Parathyroid adenoma (tissue), 2 donors: Measurements from ENCODE around the gene DGKG.

ENCODE experiments used
- H2AFZ ChIP-seq: fragments of 300-600 bp; sonication (generic); one replicate; pipeline ENCODE4 v1.7.0; 2017; ENCODE audit warnings: antibody characterized with exemption, mild to moderate bottlenecking
- H3K27ac ChIP-seq: fragments of 300-600 bp; sonication (generic); one replicate; pipeline ENCODE4 v1.7.0; 2017
- H3K27me3 ChIP-seq: fragments of 300-600 bp; sonication (generic); one replicate; pipeline ENCODE4 v1.7.0; 2017; ENCODE audit warnings: low read length; ENCODE audit not compliant: control insufficient read depth, insufficient read depth
- H3K36me3 ChIP-seq: fragments of 300-600 bp; sonication (generic); one replicate; pipeline ENCODE4 v1.7.0; 2017; ENCODE audit warnings: low read length; ENCODE audit not compliant: control insufficient read depth, insufficient read depth
- H3K4me1 ChIP-seq: fragments of 300-600 bp; sonication (generic); one replicate; pipeline ENCODE4 v1.7.0; 2017; ENCODE audit warnings: control low read depth
- H3K4me2 ChIP-seq: fragments of 300-600 bp; sonication (generic); one replicate; pipeline ENCODE4 v1.7.0; 2017; ENCODE audit warnings: low read length
- H3K4me3 ChIP-seq: fragments of 300-600 bp; sonication (generic); one replicate; pipeline ENCODE4 v1.7.0; 2017; ENCODE audit warnings: low read depth, low read length
- H3K79me2 ChIP-seq: fragments of 300-600 bp; sonication (generic); one replicate; pipeline ENCODE4 v1.7.0; 2017; ENCODE audit warnings: control low read depth
- H3K9ac ChIP-seq: fragments of 300-600 bp; sonication (generic); one replicate; pipeline ENCODE4 v1.7.0; 2017; ENCODE audit warnings: mild to moderate bottlenecking
- H3K9me3 ChIP-seq: fragments of 300-600 bp; sonication (generic); one replicate; pipeline ENCODE4 v1.7.0; 2017; ENCODE audit warnings: low read length; ENCODE audit not compliant: control insufficient read depth
- CTCF ChIP-seq: fragments of 300-600 bp; sonication (generic); IDR thresholded peaks from one replicate; pipeline ENCODE4 v1.7.0; 2017; ENCODE audit warnings: antibody characterized with exemption, mild to moderate bottlenecking
- donor health status: primary hyperparathyroidism.

DGKG gene

GRCh38 chr3:186119499-186119898 is 242.5 kb downstream of the DGKG start:
- Histone ChIP-seq H3K4me1 (no peaks in the 10 kb centered on the region), H3K36me3 (no peaks in the 10 kb centered on the region), H3K27ac (no peak overlapping the region), H3K9ac (no peak overlapping the region), H3K4me2 (no peak overlapping the region), H3K79me2 (no peaks in the 10 kb centered on the region), H3K27me3 (no peaks in the 10 kb centered on the region), H3K9me3 (no peaks in the 10 kb centered on the region), H2AFZ (no peak overlapping the region), H3K4me3 (no peak overlapping the region)
- TF ChIP-seq CTCF, result no peak

GRCh38 chr3:186118692-186119091 is 243.3 kb downstream of the DGKG start:
- Histone ChIP-seq H3K9me3 (no peaks in the 10 kb centered on the region), H3K4me1 (no peaks in the 10 kb centered on the region), H2AFZ (no peak overlapping the region), H3K79me2 (no peaks in the 10 kb centered on the region), H3K4me3 (no peak overlapping the region), H3K4me2 (no peak overlapping the region), H3K36me3 (no peaks in the 10 kb centered on the region), H3K27me3 (no peaks in the 10 kb centered on the region), H3K27ac (no peak overlapping the region), H3K9ac (no peak overlapping the region)
- TF ChIP-seq CTCF, result no peak

GRCh38 chr3:186117521-186118134 is 244.4 kb downstream of the DGKG start:
- Histone ChIP-seq H3K79me2 (no peaks in the 10 kb centered on the region), H3K27me3 (no peaks in the 10 kb centered on the region), H3K4me2 (no peak overlapping the region), H3K4me1 (no peaks in the 10 kb centered on the region), H3K4me3 (no peak overlapping the region), H3K9ac (no peak overlapping the region), H3K27ac (no peak overlapping the region), H3K9me3 (no peaks in the 10 kb centered on the region), H2AFZ (no peak overlapping the region), H3K36me3 (no peaks in the 10 kb centered on the region)
- no peak for TF ChIP-seq CTCF

GRCh38 chr3:186115239-186115996 is 246.6 kb downstream of the DGKG start:
- no peaks in the 10 kb centered on the region for H3K79me2 ChIP-seq
- no peak overlapping the region for H3K27ac ChIP-seq
- TF ChIP-seq CTCF, result no peak
- H3K9me3 ChIP-seq, result no peaks in the 10 kb centered on the region
- H3K9ac ChIP-seq, result no peak overlapping the region
- no peak overlapping the region for H3K4me3 ChIP-seq
- H3K36me3 ChIP-seq, result no peaks in the 10 kb centered on the region
- no peaks in the 10 kb centered on the region for H3K4me1 ChIP-seq
- H3K4me2 ChIP-seq, result no peak overlapping the region
- peaks cover 3% of the 10 kb centered on the region for H3K27me3 ChIP-seq
- no peak overlapping the region for H2AFZ ChIP-seq
